K562 (cell line): ENCODE measurements around the gene SLCO2B1.

ENCODE experiments used
- ATF2 ChIP-seq: sonication (generic); formaldehyde crosslinking; IDR thresholded peaks from 2 replicates; pipeline ENCODE4 v1.8.1; 2022; ENCODE audit warnings: missing genetic modification reagents
- CAMTA2 ChIP-seq: fragments of 250-450 bp; sonication (Bioruptor Pico); conservative IDR thresholded peaks from 2 replicates; pipeline ENCODE4 v1.5.1; 2022
- CBFB ChIP-seq: sonication (generic); formaldehyde crosslinking; IDR thresholded peaks from 2 replicates; pipeline ENCODE4 v1.4.0; 2020; ENCODE audit warnings: mild to moderate bottlenecking, missing genetic modification reagents
- CHAMP1 ChIP-seq: fragments of 450-650 bp; IDR thresholded peaks from 2 replicates; pipeline ENCODE4 v1.6.1; 2016; ENCODE audit warnings: mild to moderate bottlenecking
- CTCF ChIP-seq, 3 experiments: IDR thresholded peaks in 2 of 3; conservative IDR thresholded peaks in 1 of 3; 2 replicates each; pipeline ENCODE4 v1.5.1; 2011 to 2012; ENCODE audit warnings: low read length in 3 of 3, mild to moderate bottlenecking in 3 of 3, control low read depth in 2 of 3, improper control_type of control experiment in 1 of 3, inconsistent platforms in 1 of 3, low read depth in 1 of 3, mixed read lengths in 1 of 3, moderate library complexity in 1 of 3; ENCODE audit not compliant: insufficient read depth in 2 of 3
- FOXM1 ChIP-seq, 2 experiments: fragments of 450-650 bp in 1 of 2; sonication (generic) in 1 of 2; formaldehyde crosslinking in 1 of 2; IDR thresholded peaks; 2 replicates each; pipeline versions ENCODE4 v1.6.1 to v1.9.0; 2017 to 2022; ENCODE audit warnings: low read depth in 2 of 2, mild to moderate bottlenecking in 2 of 2, missing genetic modification reagents in 1 of 2, moderate library complexity in 1 of 2
- GABPA ChIP-seq: fragments of 200-800 bp; sonication (Bioruptor generic); conservative IDR thresholded peaks from 2 replicates; pipeline ENCODE4 v1.6.1; 2016; ENCODE audit warnings: low read depth, missing genetic modification characterization, missing compliant biosample characterization
- JUNB ChIP-seq: fragments of 450-650 bp; formaldehyde crosslinking; conservative IDR thresholded peaks from 2 replicates; pipeline ENCODE4 v1.4.0; 2020; ENCODE audit warnings: mild to moderate bottlenecking
- MAX ChIP-seq: sonication (generic); formaldehyde crosslinking; IDR thresholded peaks from 2 replicates; pipeline ENCODE4 v1.9.0; 2022; ENCODE audit warnings: mild to moderate bottlenecking, missing genetic modification reagents
- RFX5 ChIP-seq: IDR thresholded peaks from 2 replicates; pipeline ENCODE4 v1.6.1; 2011; ENCODE audit warnings: low read depth, mild to moderate bottlenecking, improper control_type of control experiment, low read length
- SRSF1 ChIP-seq: fragments of 200-400 bp; formaldehyde crosslinking; IDR thresholded peaks from 2 replicates; pipeline ENCODE4 v1.6.1; 2017; ENCODE audit warnings: mild to moderate bottlenecking, low read depth, low read length, moderate library complexity
- XRCC4 ChIP-seq: IDR thresholded peaks from one replicate; pipeline ENCODE4 v1.6.1; 2011; ENCODE audit not compliant: insufficient read depth, insufficient read length; ENCODE audit errors: extremely low read depth
- ZNF197 ChIP-seq: fragments of 200-800 bp; sonication (Bioruptor generic); IDR thresholded peaks from 2 replicates; pipeline ENCODE4 v1.6.1; 2016; ENCODE audit warnings: low read depth, missing genetic modification characterization, missing compliant biosample characterization
- ZNF212 ChIP-seq: fragments of 450-650 bp; formaldehyde crosslinking; IDR thresholded peaks from 2 replicates; pipeline ENCODE4 v1.4.0; 2020; ENCODE audit warnings: mild to moderate bottlenecking

- TF ChIP-seq CAMTA2: no peak
- TF ChIP-seq SRSF1: no peak
- no peak for TF ChIP-seq CBFB (CRISPR knock-in tag)
- no peak for TF ChIP-seq CTCF (IDR thresholded peaks at IDR 0.05 in 2 of 3, conservative IDR thresholded peaks at IDR 0.05 in 1 of 3; ENCODE audit: insufficient read depth in 2 of 3, low read depth in 1 of 3, low read length in 3 of 3)
- no peak for TF ChIP-seq CHAMP1
- no peak for TF ChIP-seq MAX
- TF ChIP-seq GABPA (tag): no peak
- no peak for TF ChIP-seq RFX5
- TF ChIP-seq ATF2 (CRISPR knock-in tag): no peak
- TF ChIP-seq XRCC4: no peak
- no peak for TF ChIP-seq FOXM1 (IDR thresholded peaks at IDR 0.05; ENCODE audit: low read depth)
- no peak for TF ChIP-seq FOXM1 (CRISPR knock-in tag; IDR thresholded peaks at IDR 0.05; ENCODE audit: low read depth)
- no peak for TF ChIP-seq ZNF212 (CRISPR knock-in tag)
- TF ChIP-seq JUNB (CRISPR knock-in tag): no peak
- no peak for TF ChIP-seq ZNF197 (CRISPR knock-in tag)
Measured at GRCh38 chr11:75126564-75126963, 24.3 kb upstream of the SLCO2B1 start.
